GM12878 (cell line): ENCODE measurements around the gene ANKRD7. TPM values are rescaled to one million over a fixed set of nuclear protein-coding genes. Genes with fewer than 3 reads are reported as not detected.

Source experiments
- ATAC-seq: fragments of 200-7000 bp; cut with Tn5 transposase; 3 replicates; pipeline ENCODE4 v1.9.1; 2020; ENCODE audit warnings: mild to moderate bottlenecking, moderate library complexity
- BruUV-seq: library from RNA; stranded (reverse); fragments of 400-500 nt; replicated peaks from 2 replicates; lab custom pipeline; 2021; lab: Mats Ljungman, UMichigan
- CTCF ChIA-PET: fragments of 300-600 bp; sonication (Branson Sonifier 250); formaldehyde crosslinking; extraction: SDS; loops from one replicate; lab custom pipeline; 2021; ENCODE audit warnings: inconsistent platforms; lab: Yijun Ruan, JAX
- POLR2A ChIA-PET: fragments of 350-600 bp; formaldehyde crosslinking; extraction: SDS; loops from one replicate; lab custom pipeline; 2021; ENCODE audit warnings: inconsistent platforms; lab: Charles Lee
- RAD21 ChIA-PET: fragments of 300-600 bp; sonication (Branson Sonifier 250); formaldehyde crosslinking; loops from one replicate; lab custom pipeline; 2023; ENCODE audit warnings: antibody characterized with exemption; ENCODE audit not compliant: unreplicated experiment; lab: Charles Lee
- SMC1A ChIA-PET: fragments of 300-600 bp; sonication (Branson Sonifier 250); formaldehyde crosslinking; loops from one replicate; lab custom pipeline; 2023; ENCODE audit not compliant: unreplicated experiment, uncharacterized antibody; lab: Charles Lee
- DNase-seq: peaks from one replicate; pipeline ENCODE4 v3.0.0-alpha.2; 2011; ENCODE audit warnings: low read depth, low spot score
- FAIRE-seq: peaks from 3 replicates; lab custom pipeline; 2011; peaks lifted over from hg19 to GRCh38; lab: Jason Lieb, UNC
- H2AFZ ChIP-seq: 2 replicates; pipeline ENCODE4 v1.6.0; 2011; ENCODE audit warnings: low read depth, low read length, control low read depth; ENCODE audit not compliant: control insufficient read depth
- H3K27ac ChIP-seq: 2 replicates; pipeline ENCODE4 v1.5.1; 2011; ENCODE audit warnings: control low read depth; ENCODE audit not compliant: control insufficient read depth, insufficient read depth
- H3K27me3 ChIP-seq, 2 experiments: replicated peaks in 1 of 2; 2 replicates each; pipeline versions ENCODE4 v1.6.0 to v1.6.1; 2011; ENCODE audit warnings: low read length in 1 of 2; ENCODE audit not compliant: control insufficient read depth in 2 of 2, insufficient read depth in 2 of 2
- H3K36me3 ChIP-seq, 2 experiments: 2 replicates each; pipeline ENCODE4 v1.5.1; 2011; ENCODE audit warnings: low read length in 1 of 2; ENCODE audit not compliant: control insufficient read depth in 2 of 2, insufficient read depth in 2 of 2
- H3K4me1 ChIP-seq: 2 replicates; pipeline ENCODE4 v1.6.1; 2011; ENCODE audit warnings: mild to moderate bottlenecking, low read length, moderate library complexity, mixed read lengths; ENCODE audit not compliant: control insufficient read depth, insufficient read depth
- H3K4me2 ChIP-seq: 2 replicates; pipeline ENCODE4 v1.6.0; 2011; ENCODE audit warnings: control low read depth; ENCODE audit not compliant: control insufficient read depth, insufficient read depth
- H3K4me3 ChIP-seq: fragments of 200-600 bp; sonication (generic); 2 replicates; pipeline ENCODE4 v1.5.1; 2016
- H3K79me2 ChIP-seq: 2 replicates; pipeline ENCODE4 v1.6.0; 2011; ENCODE audit warnings: low read length; ENCODE audit not compliant: control insufficient read depth, insufficient read depth
- H3K9ac ChIP-seq: 2 replicates; pipeline ENCODE4 v1.8.0; 2011; ENCODE audit warnings: low read length, control low read depth, mixed read lengths; ENCODE audit not compliant: control insufficient read depth, insufficient read depth
- H3K9me3 ChIP-seq: replicated peaks from 3 replicates; pipeline ENCODE4 v1.5.1; 2011; ENCODE audit warnings: mild to moderate bottlenecking, low read length; ENCODE audit not compliant: control insufficient read depth, insufficient read depth
- H4K20me1 ChIP-seq: 2 replicates; pipeline ENCODE4 v1.6.0; 2011; ENCODE audit not compliant: control insufficient read depth, insufficient read depth
- CHD4 ChIP-seq: fragments of 200-600 bp; sonication (generic); IDR thresholded peaks from 2 replicates; pipeline ENCODE4 v1.6.1; 2016; ENCODE audit warnings: mild to moderate bottlenecking
- DPF2 ChIP-seq: fragments of 450-650 bp; IDR thresholded peaks from 2 replicates; pipeline ENCODE4 v1.6.1; 2017; ENCODE audit warnings: mild to moderate bottlenecking
- FOXM1 ChIP-seq: IDR thresholded peaks from 2 replicates; pipeline ENCODE4 v1.6.1; 2012; ENCODE audit warnings: low read depth, mild to moderate bottlenecking, inconsistent platforms, low read length, moderate library complexity
- JUNB ChIP-seq: IDR thresholded peaks from 2 replicates; pipeline ENCODE4 v1.6.1; 2016; ENCODE audit warnings: antibody characterized with exemption, mild to moderate bottlenecking
- KAT2A ChIP-seq: conservative IDR thresholded peaks from 2 replicates; pipeline ENCODE4 v1.6.1; 2011; ENCODE audit warnings: low read depth, low read length; ENCODE audit not compliant: control insufficient read depth
- MYC ChIP-seq: IDR thresholded peaks from 2 replicates; pipeline ENCODE4 v1.6.1; 2011; ENCODE audit warnings: mild to moderate bottlenecking, low read length, moderate library complexity, inconsistent platforms; ENCODE audit not compliant: insufficient read depth, insufficient replicate concordance, insufficient read length, severe bottlenecking
- NRF1 ChIP-seq: conservative IDR thresholded peaks from 2 replicates; pipeline ENCODE4 v1.6.1; 2011; ENCODE audit warnings: mild to moderate bottlenecking, low read depth, low read length, improper control_type of control experiment
- YY1 ChIP-seq: IDR thresholded peaks from 2 replicates; pipeline ENCODE4 v1.6.1; 2011; ENCODE audit warnings: low read depth, mild to moderate bottlenecking, low read length
- WGBS: methylation state at CpG from one replicate; pipeline ENCODE4 v1.1.6; 2016; ENCODE audit warnings: low lambda C conversion rate; ENCODE audit not compliant: insufficient replicate concordance, insufficient coverage; ENCODE audit errors: missing lambda C conversion rate; 5-methylcytosine and 5-hydroxymethylcytosine counted together
- in situ Hi-C: fragments of 300-500 bp; cut with MboI; formaldehyde crosslinking; loops from 9 replicates; pipeline ENCODE4 v1.14.3; 2018; ENCODE audit warnings: mixed read lengths
- intact Hi-C: fragments of 100-400 bp; cut with micrococcal nuclease; formaldehyde crosslinking; loops from one replicate; pipeline ENCODE4 v1.14.2; 2022; ENCODE audit not compliant: unreplicated experiment
- polyA plus RNA-seq, 11 experiments: library from polyadenylated mRNA; depleted of rRNA in 4 of 11; unstranded in 6 of 11; stranded (reverse) in 5 of 11; fragments of >200 nt; fragmentation: Nextera tagmentation in 4 of 11; fragmentation: Illumina TruSeq in 1 of 11; extraction: Ambion mirVana in 4 of 11; extraction: Trizol in 1 of 11; gene quantifications; 1 replicate in 1 of 11; 2 replicates in 10 of 11; pipeline versions ENCODE4 v1.2.1 to v1.2.3, GENCODE V29; 2011 to 2016; ENCODE audit warnings: inconsistent platforms in 2 of 11, missing spikeins in 2 of 11, low read depth in 1 of 11
- total RNA-seq, 4 experiments: library from RNA; depleted of rRNA in 3 of 4; stranded (reverse); fragments of >200 nt in 3 of 4; fragmentation: Illumina TruSeq in 1 of 4; extraction: Trizol in 1 of 4; gene quantifications; 2 replicates each; pipeline versions ENCODE4 v1.2.1 to v1.2.3, GENCODE V29; 2013 to 2021
- TF ChIP-seq, protein P1 (sequence below): fragments of 450-650 bp; IDR thresholded peaks from 2 replicates; pipeline ENCODE4 v1.6.1; 2016; ENCODE audit warnings: mild to moderate bottlenecking

ANKRD7 gene
- total and polyA plus RNA-seq, 10 of the 15 experiments (the other 5 are each of a cell fraction or from before 2014, with no cell fraction given): 0.12 to 0.46 (median 0.31) TPM; not detected in 3

DNA sequence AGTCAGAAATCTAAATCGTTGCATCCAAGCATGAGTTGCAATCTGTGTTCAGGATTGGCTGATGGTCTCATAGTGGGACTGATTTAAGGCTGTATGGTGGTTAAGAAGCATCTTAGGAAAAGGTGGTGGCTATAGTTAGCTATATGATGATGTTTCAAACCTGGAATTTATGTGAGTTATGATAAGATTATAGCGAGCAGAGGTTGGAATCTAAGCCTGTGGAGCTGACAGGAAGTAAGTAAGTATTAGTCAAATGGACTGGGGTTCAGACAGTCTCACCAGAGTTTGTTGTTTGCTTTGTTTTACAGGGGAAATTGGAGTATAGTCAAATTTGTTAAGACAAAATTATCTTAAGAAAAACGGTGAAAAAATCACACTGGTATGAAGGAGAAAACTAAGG lies 56.7 kb downstream of the ANKRD7 start:
- Histone ChIP-seq H3K27me3 (no peaks in the 10 kb centered on the region), H3K27ac (no peak overlapping the region), H3K9ac (no peak overlapping the region), H3K4me2 (no peak overlapping the region), H3K4me3 (no peak overlapping the region), H3K79me2 (no peaks in the 10 kb centered on the region), H3K36me3 (no peaks in the 10 kb centered on the region), H2AFZ (no peak overlapping the region), H3K4me1 (no peaks in the 10 kb centered on the region), H3K9me3 (peaks cover 2% of the 10 kb centered on the region; the same call in 1 of the 3 replicates), H4K20me1 (no peaks in the 10 kb centered on the region)
- no peak for TF ChIP-seq JUNB
- TF ChIP-seq NRF1: no peak
- TF ChIP-seq YY1: no peak
- TF ChIP-seq MYC: no peak
- no peak for TF ChIP-seq CHD4
- TF ChIP-seq, protein P1, sequence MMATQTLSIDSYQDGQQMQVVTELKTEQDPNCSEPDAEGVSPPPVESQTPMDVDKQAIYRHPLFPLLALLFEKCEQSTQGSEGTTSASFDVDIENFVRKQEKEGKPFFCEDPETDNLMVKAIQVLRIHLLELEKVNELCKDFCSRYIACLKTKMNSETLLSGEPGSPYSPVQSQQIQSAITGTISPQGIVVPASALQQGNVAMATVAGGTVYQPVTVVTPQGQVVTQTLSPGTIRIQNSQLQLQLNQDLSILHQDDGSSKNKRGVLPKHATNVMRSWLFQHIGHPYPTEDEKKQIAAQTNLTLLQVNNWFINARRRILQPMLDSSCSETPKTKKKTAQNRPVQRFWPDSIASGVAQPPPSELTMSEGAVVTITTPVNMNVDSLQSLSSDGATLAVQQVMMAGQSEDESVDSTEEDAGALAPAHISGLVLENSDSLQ: no peak
- no peak for TF ChIP-seq DPF2
- no peak for TF ChIP-seq KAT2A
- POLR2A ChIA-PET: no interaction called here
- RAD21 ChIA-PET: no interaction called here
- CTCF ChIA-PET: interaction anchor here (0.8 kb wide), 1 partner anchor 91 kb away, joined by 3 read pairs; no protein-coding TSS in a partner anchor
- SMC1A ChIA-PET: no interaction called here
- 13% methylated on average over 3 of the region's 3 CpGs for WGBS
- FAIRE-seq (no peak), DNase-seq (no peak), ATAC-seq (no peak)
- in situ Hi-C loops: no loop called here
- no TSS peak for BruUV-seq
- intact Hi-C loops: no loop called here

DNA sequence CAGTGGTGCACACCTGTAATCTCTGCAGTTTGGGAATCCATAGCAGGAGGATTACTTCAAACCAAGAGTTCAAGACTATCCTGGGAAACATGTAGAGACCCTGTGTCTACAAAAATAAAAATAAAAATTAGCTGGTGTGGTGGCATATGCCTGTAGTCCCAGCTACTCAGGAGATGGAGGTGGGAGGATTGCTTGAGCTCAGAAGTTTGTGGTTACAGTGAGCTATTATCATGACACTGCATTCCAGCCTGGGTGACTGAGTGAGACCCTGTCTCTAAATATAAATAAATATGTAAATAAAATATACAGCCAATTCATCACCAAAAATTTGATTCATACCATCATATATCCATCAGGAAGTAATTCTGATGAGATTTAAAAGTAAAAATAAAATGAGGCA lies 60.9 kb downstream of the ANKRD7 start:
- H3K36me3 ChIP-seq: no peaks in the 10 kb centered on the region
- no peak for ATAC-seq
- no peak overlapping the region for H3K27ac ChIP-seq
- no peak overlapping the region for H2AFZ ChIP-seq
- no TSS peak for BruUV-seq
- ChIA-PET SMC1A (no interaction called here), RAD21 (no interaction called here), CTCF (no interaction called here), POLR2A (no interaction called here)
- H4K20me1 ChIP-seq: no peaks in the 10 kb centered on the region
- H3K4me3 ChIP-seq: no peak overlapping the region
- H3K27me3 ChIP-seq: no peaks in the 10 kb centered on the region; a peak in 1 of 4 replicates
- intact Hi-C loops (no loop called here), in situ Hi-C loops (no loop called here)
- peaks cover 4% of the 10 kb centered on the region; the same call in 2 of the 3 replicates for H3K9me3 ChIP-seq
- no peak for FAIRE-seq
- no peak for DNase-seq
- H3K9ac ChIP-seq: no peak overlapping the region
- no peak for TF ChIP-seq FOXM1
- no peaks in the 10 kb centered on the region for H3K79me2 ChIP-seq
- peaks cover 7% of the 10 kb centered on the region; the same call in 1 of the 2 replicates for H3K4me1 ChIP-seq
- H3K4me2 ChIP-seq: no peak overlapping the region
